NCI-H128 (cell line): ENCODE measurements around the gene IL1RN.

ENCODE experiments used
- DNase-seq: peaks from one replicate; lab custom pipeline; 2025; ENCODE audit not compliant: unreplicated experiment; lab: John Stamatoyannopoulos, UW

The IL1RN gene

GRCh38 chr2:113155331-113155730, 27.9 kb downstream of the IL1RN start:
- no peak for DNase-seq

- DNase-seq: no peak
Measured at GRCh38 chr2:113156278-113157117, 29.1 kb downstream of the IL1RN start.

DNA sequence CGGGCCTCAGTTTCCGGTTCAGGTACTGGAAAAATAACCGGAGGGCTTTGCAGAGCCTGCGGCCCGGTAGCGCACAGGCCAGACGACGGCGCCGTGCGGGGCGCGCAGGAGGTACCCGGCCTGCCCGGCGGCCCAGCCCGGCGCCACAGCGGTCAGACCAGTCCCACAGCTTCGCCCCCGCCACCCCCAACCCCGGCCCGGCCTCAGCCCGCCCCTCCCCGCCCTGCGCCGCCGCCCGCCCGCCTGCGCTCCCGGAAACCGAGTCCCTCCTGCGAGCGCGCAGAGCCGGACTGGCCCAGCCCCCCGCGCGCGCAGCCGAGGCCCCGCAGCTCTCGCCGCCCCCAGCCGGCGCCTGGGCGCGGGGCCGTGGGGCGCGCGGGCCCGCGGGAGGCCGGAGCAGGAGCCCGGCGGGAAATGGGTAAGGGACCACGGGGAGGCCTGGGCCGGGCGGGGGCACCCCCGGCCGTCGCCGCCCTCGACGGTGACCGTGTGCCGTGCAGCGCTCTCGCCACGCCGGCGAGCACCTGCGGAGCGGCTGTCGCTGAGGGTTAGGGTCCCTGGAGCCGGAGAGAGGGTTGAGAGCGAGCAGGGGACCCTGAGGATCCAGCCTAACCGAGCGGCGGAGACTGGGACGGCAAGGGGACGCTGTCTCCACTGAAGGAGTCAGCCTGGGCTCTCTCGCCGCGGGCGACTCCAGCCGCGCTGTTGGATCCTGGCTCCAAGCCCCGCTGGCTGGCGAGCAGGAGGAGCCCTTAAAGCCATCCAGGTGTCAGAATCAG, 29.9 kb downstream of the IL1RN start:
- no peak for DNase-seq

DNA sequence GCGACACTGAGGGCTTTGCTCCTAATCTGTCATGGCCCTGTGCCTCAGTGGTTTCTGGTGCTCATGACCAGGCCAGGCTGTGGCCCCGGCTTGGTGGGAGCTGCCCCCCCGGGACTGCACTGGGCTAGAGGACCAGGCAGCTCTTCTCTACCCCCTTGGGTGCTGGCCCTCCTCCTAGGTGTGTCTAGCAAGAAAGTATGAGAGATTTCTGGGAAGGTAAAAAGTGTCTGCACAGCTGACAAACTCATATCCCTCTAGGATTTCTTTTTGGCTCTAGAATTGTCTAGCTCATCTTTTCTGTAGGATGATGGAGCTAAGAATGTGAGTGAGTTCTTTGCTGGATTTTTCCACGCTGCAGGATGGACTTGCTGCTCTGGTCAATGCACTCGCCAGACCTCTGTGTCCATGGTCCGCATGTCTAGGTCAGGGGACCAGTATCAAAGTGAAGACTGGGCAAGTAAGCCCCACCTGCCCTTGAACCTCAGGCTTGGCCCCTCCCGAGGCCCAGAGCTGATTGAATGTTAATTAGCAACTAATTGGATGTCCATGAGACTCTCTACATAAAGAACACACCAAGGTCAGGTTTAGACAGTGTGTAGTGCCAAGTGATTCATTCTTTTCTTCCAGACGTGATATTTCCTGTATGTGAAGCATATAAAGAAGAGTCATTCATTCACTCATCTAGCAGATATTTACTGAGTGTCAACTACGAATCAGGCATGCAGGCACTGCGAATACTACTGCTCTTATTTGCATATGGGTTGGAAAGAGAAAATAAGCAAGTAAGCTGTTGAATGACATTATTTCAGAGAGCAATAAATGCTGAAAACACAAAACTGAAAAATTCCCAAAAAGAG, 30.7 kb downstream of the IL1RN start:
- DNase-seq: no peak

GRCh38 chr2:113158884-113159553, 31.6 kb downstream of the IL1RN start:
- no peak for DNase-seq

GRCh38 chr2:113160248-113160647, 32.9 kb downstream of the IL1RN start:
- no peak for DNase-seq

GRCh38 chr2:113160962-113161361, 33.6 kb downstream of the IL1RN start:
- no peak for DNase-seq

- no peak for DNase-seq
Measured at GRCh38 chr2:113162173-113162572, 34.8 kb downstream of the IL1RN start.

GRCh38 chr2:113162869-113163268, 35.5 kb downstream of the IL1RN start:
- DNase-seq: no peak

GRCh38 chr2:113164215-113164929, 37.0 kb downstream of the IL1RN start:
- no peak for DNase-seq

- no peak for DNase-seq
Measured at GRCh38 chr2:113164930-113165585, 37.7 kb downstream of the IL1RN start.

DNA sequence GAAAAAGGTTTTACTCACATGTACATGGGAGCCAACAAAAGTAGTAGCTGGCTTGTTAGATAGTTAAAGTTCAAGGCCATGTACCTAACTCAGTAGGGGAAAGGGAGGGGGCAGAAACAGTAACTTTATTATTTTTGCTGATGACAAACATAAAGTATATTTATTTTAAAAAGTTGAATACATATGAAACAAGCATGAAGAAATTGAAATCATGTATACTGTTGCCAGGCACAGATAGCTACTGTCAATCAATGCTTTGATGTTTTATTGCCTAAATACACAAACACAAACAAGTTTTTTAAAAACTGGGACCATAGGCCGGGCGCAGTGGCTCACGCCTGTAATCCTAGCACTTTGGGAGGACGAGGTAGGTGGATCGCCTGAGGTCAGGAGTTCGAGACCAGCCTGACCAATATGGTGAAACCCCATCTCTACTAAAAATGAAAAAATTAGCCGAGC, 38.8 kb downstream of the IL1RN start:
- no peak for DNase-seq

DNA sequence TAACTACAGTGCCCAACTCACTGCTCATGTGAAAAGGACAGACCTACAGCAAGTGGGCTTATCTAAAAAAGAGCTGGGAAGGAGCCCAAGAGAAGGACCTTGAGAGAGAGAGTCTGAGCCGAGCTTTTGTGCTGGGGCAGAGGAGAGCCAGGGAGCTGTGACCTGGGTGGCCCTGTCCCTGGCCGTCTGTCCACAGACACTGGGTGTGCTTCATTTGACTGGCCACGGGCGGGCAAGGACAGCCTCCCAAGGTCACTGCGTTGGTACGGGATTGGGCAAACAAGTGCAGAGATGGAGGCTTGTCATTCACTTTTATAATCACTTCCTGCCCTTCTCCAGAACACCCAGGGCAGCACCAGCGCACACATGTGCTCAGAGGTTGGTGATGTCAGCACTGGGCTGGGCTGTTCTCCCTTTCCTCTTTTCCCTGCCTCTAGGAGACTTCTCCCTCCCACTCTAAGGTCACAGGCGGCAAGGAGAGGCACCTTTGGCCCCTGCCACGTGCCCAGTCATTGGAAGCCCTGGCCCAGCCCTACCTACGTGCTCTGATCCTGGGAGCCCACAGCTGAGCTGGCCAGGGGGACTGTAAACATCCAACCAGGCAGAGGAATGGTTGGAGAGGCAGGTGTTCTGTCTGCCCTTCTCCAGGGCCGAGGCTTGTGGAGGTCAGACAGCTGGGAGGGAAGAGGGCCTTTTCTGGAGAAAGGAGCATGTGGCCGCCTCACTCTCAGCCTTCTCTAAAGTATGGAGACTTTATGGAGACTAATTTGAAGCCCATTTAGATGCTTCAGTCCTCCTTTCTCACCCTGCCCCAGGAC, 39.9 kb downstream of the IL1RN start:
- DNase-seq: no peak

DNA sequence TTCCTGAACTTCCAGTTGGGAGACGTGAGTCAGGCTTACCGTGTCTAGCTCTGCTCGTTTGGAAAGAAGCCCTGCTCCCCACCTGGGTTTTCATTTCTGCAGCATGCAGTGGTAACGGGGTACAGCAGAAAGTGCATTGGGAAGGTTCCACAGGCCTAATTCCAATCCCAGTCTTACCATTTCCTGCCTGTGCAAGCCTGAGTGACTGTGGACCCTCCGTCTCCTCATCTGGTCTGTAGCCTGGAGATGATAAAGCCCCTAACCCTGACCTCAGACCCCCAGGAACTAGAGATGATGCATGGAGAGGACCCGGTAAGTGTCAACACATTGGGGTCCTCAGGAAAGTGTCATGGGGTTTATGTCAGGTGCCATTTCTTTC, 40.6 kb downstream of the IL1RN start:
- DNase-seq: no peak

GRCh38 chr2:113169002-113169530, 41.7 kb downstream of the IL1RN start:
- no peak for DNase-seq

- no peak for DNase-seq
Measured at GRCh38 chr2:113169586-113169985, 42.2 kb downstream of the IL1RN start.

DNA sequence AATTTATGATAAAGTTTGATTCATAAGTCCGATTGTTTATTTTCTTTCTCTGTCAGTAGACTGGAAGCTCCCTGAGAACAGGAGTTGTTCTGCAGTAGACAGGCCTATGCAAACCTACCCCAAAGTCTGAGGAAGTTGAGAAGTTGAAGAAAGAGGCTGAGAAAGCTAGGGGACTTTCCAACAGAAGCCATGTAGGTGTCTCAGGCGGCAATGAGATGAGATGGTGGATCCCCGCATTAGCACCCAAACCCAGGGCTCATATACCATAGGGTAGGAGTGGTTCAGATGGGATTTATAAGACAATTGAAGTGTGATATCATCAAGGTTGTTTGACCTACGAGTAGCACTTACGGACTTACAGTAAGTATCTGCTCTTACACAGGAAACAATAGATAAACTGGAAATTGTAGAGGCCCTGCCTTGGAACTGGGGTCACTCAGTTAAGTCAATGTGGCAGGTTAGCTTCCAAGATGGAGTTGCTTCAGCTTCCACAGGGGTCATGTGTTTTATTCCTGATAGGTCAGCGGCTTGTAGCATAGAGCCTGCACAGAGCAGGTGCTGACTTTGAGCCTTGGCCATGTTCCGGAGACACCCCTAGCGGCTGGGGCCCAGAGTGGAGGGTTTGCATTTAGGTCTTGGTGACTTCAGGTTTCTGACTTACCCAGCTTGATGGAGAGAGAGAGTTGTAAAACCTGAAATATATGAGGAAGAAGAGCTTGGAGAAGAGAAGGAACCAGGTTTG, 44.1 kb downstream of the IL1RN start:
- DNase-seq: no peak
